ENCODE measurements around the gene TMPRSS7. TPM values are rescaled to one million over a fixed set of nuclear protein-coding genes. Genes with fewer than 3 reads are reported as not detected.

TMPRSS7 gene
- total RNA-seq, 2 donors from 2014 or later: not detected

GRCh38 chr3:112074616-112075497 is 40.3 kb downstream of the TMPRSS7 start:
- Histone ChIP-seq H3K9me3 (ENCODE audit: control insufficient read depth, low read length) (no peaks in the 10 kb centered on the region), H3K27ac (ENCODE audit: low read depth, low read length) (peak overlapping the region; percentile 6), H3K27me3 (ENCODE audit: control insufficient read depth, insufficient read depth, low read length, poor library complexity, severe bottlenecking) (no peaks in the 10 kb centered on the region), H3K36me3 (ENCODE audit: control insufficient read depth, insufficient read depth, low read length) (no peaks in the 10 kb centered on the region), H3K4me3 (ENCODE audit: low read length) (peak overlapping the region; percentile 24), H3K4me1 (ENCODE audit: control insufficient read depth, insufficient read depth, low read length) (peaks cover 6% of the 10 kb centered on the region), H3K9ac (ENCODE audit: extremely low read depth, low read length, poor library complexity, severe bottlenecking) (no peak overlapping the region)
- Mint-ChIP-seq H3K36me3 (ENCODE audit: low read depth) (no peaks in the 10 kb centered on the region), H3K4me3 (no peak overlapping the region), H3K9me3 (no peaks in the 10 kb centered on the region), H3K27me3 (ENCODE audit: insufficient read depth) (peaks cover 23% of the 10 kb centered on the region), H3K4me1 (peaks cover 10% of the 10 kb centered on the region), H3K27ac (peak overlapping the region; percentile 68)
- peak; percentile 74 for DNase-seq
- WGBS, 2 experiments (ENCODE audit: insufficient coverage in 1 of 2, insufficient read length in 1 of 2): 58 to 65% methylated on average over 5 of the region's 6 CpGs
- TF ChIP-seq CTCF (conservative IDR thresholded peaks at IDR 0.05): no peak

GRCh38 chr3:112078125-112079083 is 43.9 kb downstream of the TMPRSS7 start:
- Mint-ChIP-seq H3K4me3 (no peak overlapping the region), H3K27me3 (ENCODE audit: insufficient read depth) (peaks cover 15% of the 10 kb centered on the region), H3K4me1 (peaks cover 10% of the 10 kb centered on the region), H3K36me3 (ENCODE audit: low read depth) (no peaks in the 10 kb centered on the region), H3K27ac (no peak overlapping the region), H3K9me3 (no peaks in the 10 kb centered on the region)
- H3K4me1 ChIP-seq (ENCODE audit: control insufficient read depth, insufficient read depth, low read length): peaks cover 10% of the 10 kb centered on the region
- H3K4me3 ChIP-seq (ENCODE audit: low read length): no peak overlapping the region
- H3K27me3 ChIP-seq (ENCODE audit: control insufficient read depth, insufficient read depth, low read length, poor library complexity, severe bottlenecking): no peaks in the 10 kb centered on the region
- WGBS, 2 experiments (ENCODE audit: insufficient coverage in 1 of 2, insufficient read length in 1 of 2): 95 to 96% methylated on average over 6 to 10 of the region's 10 CpGs
- TF ChIP-seq CTCF (conservative IDR thresholded peaks at IDR 0.05): no peak
- no peaks in the 10 kb centered on the region for H3K36me3 ChIP-seq (ENCODE audit: control insufficient read depth, insufficient read depth, low read length)
- no peak overlapping the region for H3K9ac ChIP-seq (ENCODE audit: extremely low read depth, low read length, poor library complexity, severe bottlenecking)
- no peak overlapping the region for H3K27ac ChIP-seq (ENCODE audit: low read depth, low read length)
- no peak for DNase-seq
- no peaks in the 10 kb centered on the region for H3K9me3 ChIP-seq (ENCODE audit: control insufficient read depth, low read length)

- no peak for TF ChIP-seq CTCF (conservative IDR thresholded peaks at IDR 0.05)
- no peak overlapping the region for H3K9ac ChIP-seq (ENCODE audit: extremely low read depth, low read length, poor library complexity, severe bottlenecking)
- Mint-ChIP-seq H3K9me3 (no peaks in the 10 kb centered on the region), H3K4me1 (peaks cover 30% of the 10 kb centered on the region), H3K4me3 (no peak overlapping the region), H3K27me3 (ENCODE audit: insufficient read depth) (peaks cover 28% of the 10 kb centered on the region), H3K27ac (no peak overlapping the region), H3K36me3 (ENCODE audit: low read depth) (no peaks in the 10 kb centered on the region)
- no peak for DNase-seq
- no peak overlapping the region for H3K4me3 ChIP-seq (ENCODE audit: low read length)
- 85 to 100% methylated on average over 3 to 4 of the region's 4 CpGs for WGBS, 2 experiments (ENCODE audit: insufficient coverage in 1 of 2, insufficient read length in 1 of 2)
- H3K4me1 ChIP-seq (ENCODE audit: control insufficient read depth, insufficient read depth, low read length): peaks cover 4% of the 10 kb centered on the region
- no peaks in the 10 kb centered on the region for H3K9me3 ChIP-seq (ENCODE audit: control insufficient read depth, low read length)
- no peak overlapping the region for H3K27ac ChIP-seq (ENCODE audit: low read depth, low read length)
- no peaks in the 10 kb centered on the region for H3K27me3 ChIP-seq (ENCODE audit: control insufficient read depth, insufficient read depth, low read length, poor library complexity, severe bottlenecking)
- no peaks in the 10 kb centered on the region for H3K36me3 ChIP-seq (ENCODE audit: control insufficient read depth, insufficient read depth, low read length)
Observed at GRCh38 chr3:112083239-112083638, 48.7 kb downstream of the TMPRSS7 start.

All from endodermal cell (in vitro differentiated cells).